Hepatocyte (in vitro differentiated cells): Measurements from ENCODE around the gene ST3GAL5.

Experiments used
- EZH2 ChIP-seq: fragments of 200-600 bp; sonication (generic); IDR thresholded peaks from 2 replicates; pipeline ENCODE4 v1.6.1; 2016; ENCODE audit warnings: antibody characterized with exemption, mild to moderate bottlenecking, borderline replicate concordance
- EZH2phosphoT487 ChIP-seq: fragments of 200-600 bp; sonication (generic); IDR thresholded peaks from one replicate; pipeline ENCODE4 v1.6.1; 2018; ENCODE audit warnings: antibody characterized with exemption, mild to moderate bottlenecking, low read depth, moderate library complexity; ENCODE audit not compliant: unreplicated experiment, severe bottlenecking
- TF ChIP-seq, protein P1 (sequence below): fragments of 200-600 bp; sonication (generic); IDR thresholded peaks from 2 replicates; pipeline ENCODE4 v1.5.1; 2016; ENCODE audit warnings: antibody characterized with exemption, mild to moderate bottlenecking; ENCODE audit not compliant: poor library complexity

DNA sequence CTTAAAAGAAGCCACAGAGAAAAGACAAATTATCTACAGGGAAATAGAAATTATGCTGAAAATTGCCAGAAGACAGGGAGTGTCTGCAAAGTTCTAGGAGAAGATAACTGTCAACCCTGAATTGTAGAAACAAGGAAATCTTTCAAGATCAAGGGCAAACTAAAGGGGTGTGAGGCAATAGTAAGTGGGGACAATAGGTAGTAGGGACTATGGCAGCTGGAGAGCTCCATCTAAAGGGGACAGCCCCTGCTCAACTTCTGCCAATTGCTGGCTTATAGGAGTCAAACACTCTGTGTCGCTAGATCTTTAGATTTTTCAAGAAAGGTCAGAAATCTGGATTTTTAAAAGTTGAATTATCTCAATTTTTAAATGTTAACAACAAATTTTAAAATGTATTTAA is 10.1 kb upstream of the ST3GAL5 start:
- TF ChIP-seq, protein P1, sequence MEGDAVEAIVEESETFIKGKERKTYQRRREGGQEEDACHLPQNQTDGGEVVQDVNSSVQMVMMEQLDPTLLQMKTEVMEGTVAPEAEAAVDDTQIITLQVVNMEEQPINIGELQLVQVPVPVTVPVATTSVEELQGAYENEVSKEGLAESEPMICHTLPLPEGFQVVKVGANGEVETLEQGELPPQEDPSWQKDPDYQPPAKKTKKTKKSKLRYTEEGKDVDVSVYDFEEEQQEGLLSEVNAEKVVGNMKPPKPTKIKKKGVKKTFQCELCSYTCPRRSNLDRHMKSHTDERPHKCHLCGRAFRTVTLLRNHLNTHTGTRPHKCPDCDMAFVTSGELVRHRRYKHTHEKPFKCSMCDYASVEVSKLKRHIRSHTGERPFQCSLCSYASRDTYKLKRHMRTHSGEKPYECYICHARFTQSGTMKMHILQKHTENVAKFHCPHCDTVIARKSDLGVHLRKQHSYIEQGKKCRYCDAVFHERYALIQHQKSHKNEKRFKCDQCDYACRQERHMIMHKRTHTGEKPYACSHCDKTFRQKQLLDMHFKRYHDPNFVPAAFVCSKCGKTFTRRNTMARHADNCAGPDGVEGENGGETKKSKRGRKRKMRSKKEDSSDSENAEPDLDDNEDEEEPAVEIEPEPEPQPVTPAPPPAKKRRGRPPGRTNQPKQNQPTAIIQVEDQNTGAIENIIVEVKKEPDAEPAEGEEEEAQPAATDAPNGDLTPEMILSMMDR: no peak
- TF ChIP-seq EZH2 (no peak), EZH2phosphoT487 (no peak)
